H1 (cell line): ENCODE measurements around the gene RHD. TPM values are rescaled to one million over a fixed set of nuclear protein-coding genes. Genes with fewer than 3 reads are reported as not detected.

ENCODE experiments used
- CTCF ChIA-PET: fragments of 300-600 bp; sonication (Branson Sonifier 250); formaldehyde crosslinking; loops from one replicate; lab custom pipeline; 2021; ENCODE audit not compliant: partially characterized antibody; lab: Charles Lee
- POLR2A ChIA-PET: fragments of 300-600 bp; sonication (Branson Sonifier 250); formaldehyde crosslinking; loops from one replicate; lab custom pipeline; 2021; ENCODE audit warnings: inconsistent platforms; ENCODE audit not compliant: partially characterized antibody; lab: Charles Lee
- DNase-seq, 2 experiments: peaks; one replicate each; pipeline versions ENCODE4 v3.0.0 to v3.0.0-alpha.2; 2010 to 2022; ENCODE audit warnings: low spot score in 2 of 2, low read depth in 1 of 2, mixed read lengths in 1 of 2
- FAIRE-seq: peaks from 2 replicates; lab custom pipeline; 2011; peaks lifted over from hg19 to GRCh38; lab: Jason Lieb, UNC
- H2AFZ ChIP-seq: 2 replicates; pipeline ENCODE4 v1.8.1; 2012; ENCODE audit warnings: low read length, inconsistent platforms
- H2AK5ac ChIP-seq: 2 replicates; pipeline ENCODE4 v1.6.1; 2013; ENCODE audit warnings: low read depth, low read length
- H2BK120ac ChIP-seq: replicated peaks from 2 replicates; pipeline ENCODE3; 2013; ENCODE audit warnings: low read depth, low read length, inconsistent platforms
- H2BK12ac ChIP-seq: 2 replicates; pipeline ENCODE4 v1.6.1; 2013; ENCODE audit warnings: low read depth, low read length
- H2BK15ac ChIP-seq: 2 replicates; pipeline ENCODE4 v1.6.1; 2013; ENCODE audit warnings: low read length
- H2BK20ac ChIP-seq: 2 replicates; pipeline ENCODE4 v1.6.1; 2013; ENCODE audit warnings: low read length
- H2BK5ac ChIP-seq: 2 replicates; pipeline ENCODE4 v1.6.1; 2013; ENCODE audit warnings: low read depth, low read length
- H3K14ac ChIP-seq: 2 replicates; pipeline ENCODE4 v1.6.1; 2013; ENCODE audit warnings: inconsistent platforms; ENCODE audit not compliant: insufficient read length
- H3K18ac ChIP-seq: 2 replicates; pipeline ENCODE4 v1.6.1; 2013; ENCODE audit warnings: low read length; ENCODE audit errors: extremely low read depth
- H3K23ac ChIP-seq: 2 replicates; pipeline ENCODE4 v1.6.1; 2013; ENCODE audit warnings: inconsistent platforms; ENCODE audit not compliant: insufficient read length
- H3K23me2 ChIP-seq: 2 replicates; pipeline ENCODE4 v1.6.1; 2013; ENCODE audit warnings: low read depth, low read length
- H3K27ac ChIP-seq: 2 replicates; pipeline ENCODE4 v1.6.1; 2011; ENCODE audit warnings: low read depth, low read length, inconsistent platforms
- H3K27me3 ChIP-seq, 4 experiments: replicated peaks in 1 of 4; 1 replicate in 1 of 4; 2 replicates in 3 of 4; pipeline versions ENCODE4 v1.6.1 to v1.8.1; 2011 to 2013; ENCODE audit warnings: low read length in 3 of 4, mild to moderate bottlenecking in 3 of 4, inconsistent platforms in 2 of 4, mixed read lengths in 2 of 4, moderate library complexity in 1 of 4; ENCODE audit not compliant: control insufficient read depth in 3 of 4, insufficient read depth in 3 of 4; ENCODE audit errors: extremely low read depth in 1 of 4
- H3K36me3 ChIP-seq, 4 experiments: 2 replicates each; pipeline versions ENCODE4 v1.6.1 to v1.8.1; 2011 to 2013; ENCODE audit warnings: mild to moderate bottlenecking in 4 of 4, low read length in 3 of 4, moderate library complexity in 2 of 4, control low read depth in 1 of 4, inconsistent platforms in 1 of 4; ENCODE audit not compliant: insufficient read depth in 4 of 4, control insufficient read depth in 2 of 4
- H3K4ac ChIP-seq: replicated peaks from 2 replicates; pipeline ENCODE3; 2013; ENCODE audit warnings: low read length, low read depth, mixed read lengths, inconsistent platforms; ENCODE audit not compliant: insufficient read length
- H3K4me1 ChIP-seq, 4 experiments: replicated peaks in 1 of 4; 1 replicate in 1 of 4; 2 replicates in 3 of 4; pipeline versions ENCODE4 v1.6.1 to v1.8.1; 2011 to 2013; ENCODE audit warnings: low read length in 3 of 4, inconsistent platforms in 2 of 4, mixed read lengths in 1 of 4; ENCODE audit not compliant: insufficient read depth in 4 of 4, control insufficient read depth in 3 of 4
- H3K4me2 ChIP-seq, 2 experiments: 2 replicates each; pipeline versions ENCODE4 v1.6.1 to v1.8.1; 2011 to 2013; ENCODE audit warnings: low read depth in 2 of 2, low read length in 2 of 2, control low read depth in 1 of 2, inconsistent platforms in 1 of 2, mild to moderate bottlenecking in 1 of 2; ENCODE audit not compliant: insufficient read depth in 1 of 2
- H3K4me3 ChIP-seq, 4 experiments: fragments of 200-600, 300-600 bp in 1 of 4; sonication (generic), shearing (Covaris generic), sonication (Bioruptor Twin) in 1 of 4; 2 replicates each; pipeline versions ENCODE4 v1.5.1 to v1.8.1; 2011 to 2016; ENCODE audit warnings: low read length in 4 of 4, low read depth in 3 of 4, control low read depth in 2 of 4, inconsistent platforms in 2 of 4, mild to moderate bottlenecking in 2 of 4, mixed read lengths in 1 of 4, moderate library complexity in 1 of 4; ENCODE audit not compliant: insufficient read depth in 2 of 4; ENCODE audit errors: extremely low read depth in 1 of 4
- H3K56ac ChIP-seq: replicated peaks from 2 replicates; pipeline ENCODE3; 2013; ENCODE audit warnings: low read depth, mild to moderate bottlenecking, mixed read lengths, low read length, inconsistent platforms; ENCODE audit not compliant: insufficient read length
- H3K79me1 ChIP-seq: 2 replicates; pipeline ENCODE4 v1.6.1; 2013; ENCODE audit warnings: low read depth, low read length, control low read depth
- H3K79me2 ChIP-seq, 2 experiments: 2 replicates each; pipeline versions ENCODE4 v1.6.1 to v1.8.1; 2012 to 2013; ENCODE audit warnings: low read length in 2 of 2, mild to moderate bottlenecking in 2 of 2, inconsistent platforms in 1 of 2; ENCODE audit not compliant: insufficient read depth in 2 of 2, control insufficient read depth in 1 of 2
- H3K9ac ChIP-seq, 4 experiments: replicated peaks in 1 of 4; 1 replicate in 1 of 4; 2 replicates in 3 of 4; pipeline versions ENCODE4 v1.6.1 to v1.8.1; 2011 to 2013; ENCODE audit warnings: low read depth in 3 of 4, low read length in 3 of 4, control low read depth in 2 of 4, mild to moderate bottlenecking in 2 of 4, moderate library complexity in 2 of 4, inconsistent platforms in 1 of 4; ENCODE audit errors: extremely low read depth in 1 of 4
- H3K9me3 ChIP-seq, 2 experiments: 2 replicates each; pipeline versions ENCODE4 v1.6.1 to v1.8.1; 2012 to 2013; ENCODE audit warnings: mild to moderate bottlenecking in 2 of 2, moderate library complexity in 2 of 2, control low read depth in 1 of 2, inconsistent platforms in 1 of 2, low read depth in 1 of 2, low read length in 1 of 2, mixed read lengths in 1 of 2; ENCODE audit not compliant: insufficient read depth in 2 of 2
- H4K20me1 ChIP-seq, 2 experiments: replicated peaks in 1 of 2; 2 replicates each; pipeline versions ENCODE3 to v1.8.1; 2011 to 2013; ENCODE audit warnings: inconsistent platforms in 2 of 2, low read length in 2 of 2, mild to moderate bottlenecking in 1 of 2; ENCODE audit not compliant: insufficient read depth in 2 of 2, control insufficient read depth in 1 of 2
- H4K5ac ChIP-seq: 2 replicates; pipeline ENCODE4 v1.6.1; 2013; ENCODE audit warnings: low read length, low read depth, mixed read lengths, inconsistent platforms; ENCODE audit not compliant: insufficient read length
- H4K8ac ChIP-seq: 2 replicates; pipeline ENCODE4 v1.8.0; 2013; ENCODE audit warnings: mild to moderate bottlenecking, moderate library complexity, low read length, inconsistent platforms; ENCODE audit not compliant: insufficient read depth; ENCODE audit errors: extremely low read depth
- H4K91ac ChIP-seq: replicated peaks from 2 replicates; pipeline ENCODE3; 2013; ENCODE audit warnings: low read length, mixed read lengths, inconsistent platforms; ENCODE audit not compliant: insufficient read length
- ASH2L ChIP-seq: fragments of 200-600, 300-600 bp; sonication (generic); IDR thresholded peaks from one replicate; pipeline ENCODE4 v1.7.1; 2017; ENCODE audit warnings: low read length
- ATF3 ChIP-seq: IDR thresholded peaks from 2 replicates; pipeline ENCODE4 v1.6.1; 2011; ENCODE audit warnings: low read depth, mild to moderate bottlenecking, low read length; ENCODE audit not compliant: insufficient read depth
- CBX5 ChIP-seq: fragments of 300-800, 300-1000 bp; sonication (generic); IDR thresholded peaks from 2 replicates; pipeline ENCODE4 v1.7.1; 2016; ENCODE audit warnings: antibody characterized with exemption, low read length, low read depth
- GABPA ChIP-seq: IDR thresholded peaks from 2 replicates; pipeline ENCODE4 v1.6.1; 2011; ENCODE audit warnings: mild to moderate bottlenecking, low read length, moderate library complexity, borderline replicate concordance; ENCODE audit not compliant: insufficient read depth
- HDAC6 ChIP-seq: IDR thresholded peaks from one replicate; pipeline ENCODE4 v1.7.1; 2012; ENCODE audit warnings: low read depth, mild to moderate bottlenecking, inconsistent platforms, low read length, moderate library complexity
- KDM5A ChIP-seq: fragments of 200-600 bp; IDR thresholded peaks from 2 replicates; pipeline ENCODE4 v1.7.1; 2012; ENCODE audit warnings: mild to moderate bottlenecking, low read length, inconsistent platforms, mixed read lengths
- MAX ChIP-seq: IDR thresholded peaks from 2 replicates; pipeline ENCODE4 v1.6.1; 2012; ENCODE audit warnings: inconsistent platforms
- NRF1 ChIP-seq: IDR thresholded peaks from 2 replicates; pipeline ENCODE4 v1.6.1; 2011; ENCODE audit warnings: mild to moderate bottlenecking, low read depth, low read length, improper control_type of control experiment
- POLR2AphosphoS5 ChIP-seq: IDR thresholded peaks from 2 replicates; pipeline ENCODE4 v1.6.1; 2011; ENCODE audit warnings: low read depth, low read length
- POU5F1 ChIP-seq: IDR thresholded peaks from 2 replicates; pipeline ENCODE4 v1.6.1; 2011; ENCODE audit warnings: low read depth, mild to moderate bottlenecking, low read length, moderate library complexity
- SP1 ChIP-seq: IDR thresholded peaks from 2 replicates; pipeline ENCODE4 v1.6.1; 2011; ENCODE audit warnings: low read depth, low read length
- SRF ChIP-seq: IDR thresholded peaks from 2 replicates; pipeline ENCODE4 v1.6.1; 2011; ENCODE audit warnings: mild to moderate bottlenecking, low read depth, low read length, moderate library complexity
- TAF7 ChIP-seq: optimal IDR thresholded peaks from 2 replicates; pipeline ENCODE3; 2011; ENCODE audit warnings: low read depth, mild to moderate bottlenecking, inconsistent platforms, low read length, moderate library complexity, borderline replicate concordance
- TEAD4 ChIP-seq: IDR thresholded peaks from 2 replicates; pipeline ENCODE4 v1.6.1; 2012; ENCODE audit warnings: low read depth, low read length, inconsistent platforms, mixed read lengths
- WGBS, 2 experiments: shearing (Covaris generic) in 1 of 2; methylation state at CpG; one replicate each; pipeline versions ENCODE4 v1.1.6 to v1.1.7; 2013 to 2015; ENCODE audit warnings: low lambda C conversion rate in 2 of 2, mixed read lengths in 2 of 2, inconsistent platforms in 1 of 2, low coverage in 1 of 2, missing lambda C conversion rate in 1 of 2; ENCODE audit not compliant: insufficient replicate concordance in 2 of 2, insufficient coverage in 1 of 2, insufficient read length in 1 of 2; ENCODE audit errors: extremely low coverage in 1 of 2, missing lambda C conversion rate in 1 of 2; 5-methylcytosine and 5-hydroxymethylcytosine counted together
- polyA plus RNA-seq, 7 experiments: library from polyadenylated mRNA; depleted of rRNA in 3 of 7; stranded (reverse) in 5 of 7; unstranded in 2 of 7; fragments of >200 nt in 5 of 7; fragments of 200-250 nt in 2 of 7; gene quantifications; 1 replicate in 5 of 7; 2 replicates in 1 of 7; 4 replicates in 1 of 7; pipeline versions ENCODE4 v1.2.1 to v1.2.3, GENCODE V29; 2011 to 2013; ENCODE audit warnings: missing spikeins in 2 of 7, mixed read lengths in 2 of 7
- total RNA-seq: library from RNA; stranded (reverse); fragmentation: NEBNext Ultra II Directional; extraction: Animal tissue kit (Norgen Biotek cat#: 25700); gene quantifications from 2 replicates; pipeline ENCODE4 v1.2.1, GENCODE V29; 2021

The RHD gene
- total and polyA plus RNA-seq, 2 of the 8 experiments (the other 6 are each of a cell fraction or from before 2014, with no cell fraction given): 0.21 TPM; not detected in 1

DNA sequence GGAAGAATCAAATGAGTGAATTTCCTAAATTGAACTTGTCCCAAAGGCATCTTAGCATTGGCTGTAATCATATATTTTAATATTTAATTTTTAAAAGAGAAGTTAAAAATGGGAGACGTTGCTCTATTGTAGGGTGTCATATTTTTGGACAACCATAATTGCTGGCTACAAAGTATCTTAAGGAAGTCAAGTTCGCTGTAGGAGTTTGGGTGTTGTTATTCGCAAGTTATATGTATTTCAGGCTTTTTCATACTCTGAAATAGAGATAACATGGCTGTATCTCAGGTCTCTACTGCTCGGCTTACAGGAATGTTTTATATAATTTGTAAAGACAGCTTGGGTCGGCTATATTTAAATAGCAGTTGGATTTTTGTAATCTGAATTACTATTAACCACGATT is 66.7 kb downstream of the RHD start:
- Histone ChIP-seq H3K4ac (no peak overlapping the region), H3K36me3 (peaks cover 0 to 12% (median 3%) of the 10 kb centered on the region in 4 experiments; a peak in 4 of 8 replicates), H4K20me1 (peaks cover 0 to 3% of the 10 kb centered on the region in 2 experiments), H3K56ac (no peak overlapping the region), H4K5ac (no peak overlapping the region), H4K8ac (no peak overlapping the region), H3K27ac (no peak overlapping the region; the same call in 1 of the 2 replicates), H3K23ac (no peak overlapping the region), H3K79me2 (peaks cover 0 to 55% of the 10 kb centered on the region in 2 experiments; a peak in 2 of 4 replicates), H3K4me2 (peak overlapping the region; percentile 67 to 79), H3K4me1 (peaks cover 0 to 6% (median 0%) of the 10 kb centered on the region in 4 experiments; a peak in 2 of 7 replicates), H3K79me1 (no peaks in the 10 kb centered on the region), H2AK5ac (no peak overlapping the region), H3K27me3 (no peaks in the 10 kb centered on the region), H2BK15ac (no peak overlapping the region), H2AFZ (no peak overlapping the region), H3K14ac (no peak overlapping the region), H3K18ac (no peak overlapping the region), H2BK5ac (no peak overlapping the region), H3K23me2 (no peaks in the 10 kb centered on the region), H2BK12ac (no peak overlapping the region), H2BK120ac (no peak overlapping the region), H2BK20ac (no peak overlapping the region), H4K91ac (no peak overlapping the region), H3K4me3 (peak overlapping the region; percentile 73 to 95 (median 88)), H3K9ac (peak overlapping the region in 3 of 4 experiments; percentile 79 to 84 (median 81); a peak in 5 of 7 replicates), H3K9me3 (no peaks in the 10 kb centered on the region)
- ChIA-PET POLR2A (no interaction called here), CTCF (interaction anchor here (1.1 kb wide), 1 partner anchor 180 kb away, joined by 3 read pairs; no protein-coding TSS in a partner anchor)
- 17% methylated on average over 6 of the region's 6 CpGs; no CpG with 5 or more reads in 1 of the 2 experiments for WGBS, 2 experiments
- DNase-seq: no peak
- no peak for FAIRE-seq
- TF ChIP-seq TAF7 (no peak), KDM5A (no peak), MAX (no peak), GABPA (no peak), HDAC6 (no peak), NRF1 (no peak), ATF3 (no peak), ASH2L (no peak), CBX5 (no peak), POLR2AphosphoS5 (no peak), SP1 (no peak), SRF (no peak), POU5F1 (no peak), TEAD4 (no peak)
